HUES6 (cell line): ENCODE results near the gene UBE3C.
"Not testable (repeated sequence)": the region's sequence is repeated elsewhere in the genome, so short reads cannot be mapped to it uniquely, and the experiment has no call there.

Experiments
- H3K27ac ChIP-seq: 2 replicates; pipeline ENCODE4 v1.7.0; 2013; ENCODE audit warnings: low read depth, mild to moderate bottlenecking, low read length, inconsistent platforms
- H3K27me3 ChIP-seq: 2 replicates; pipeline ENCODE4 v1.6.1; 2013; ENCODE audit warnings: low read length; ENCODE audit not compliant: control insufficient read depth, insufficient read depth
- H3K36me3 ChIP-seq: 2 replicates; pipeline ENCODE4 v1.6.1; 2013; ENCODE audit warnings: low read length; ENCODE audit not compliant: control insufficient read depth, insufficient read depth
- H3K4me1 ChIP-seq: 2 replicates; pipeline ENCODE4 v1.6.1; 2013; ENCODE audit warnings: low read length; ENCODE audit not compliant: control insufficient read depth, insufficient read depth
- H3K4me3 ChIP-seq: 2 replicates; pipeline ENCODE4 v1.5.1; 2013; ENCODE audit warnings: low read depth, low read length
- H3K9ac ChIP-seq: one replicate; pipeline ENCODE4 v1.6.1; 2013; ENCODE audit warnings: mild to moderate bottlenecking, low read length
- H3K9me3 ChIP-seq: 2 replicates; pipeline ENCODE4 v1.6.1; 2013; ENCODE audit warnings: low read depth, low read length; ENCODE audit not compliant: control insufficient read depth, insufficient read depth

The UBE3C gene

DNA sequence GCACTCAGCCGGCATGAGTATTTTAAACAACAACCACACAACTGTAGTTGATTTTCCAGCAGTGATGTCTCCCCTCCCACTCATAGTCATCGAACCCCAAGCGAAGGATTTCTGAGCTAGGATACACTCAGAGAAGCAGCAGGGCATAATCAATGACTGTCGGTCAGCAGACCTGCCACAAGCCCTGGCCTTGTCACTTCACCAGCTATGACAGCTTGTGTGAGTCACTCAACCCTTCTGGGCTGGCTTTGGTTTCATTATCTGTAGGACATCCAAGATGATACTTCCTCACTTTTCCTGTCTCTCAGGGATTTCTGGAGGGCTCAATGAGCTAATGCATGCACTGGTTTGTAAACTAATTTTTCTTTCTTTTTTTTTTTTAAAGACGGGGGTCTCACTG lies 22.0 kb upstream of the UBE3C start:
- no peaks in the 10 kb centered on the region for H3K4me1 ChIP-seq

DNA sequence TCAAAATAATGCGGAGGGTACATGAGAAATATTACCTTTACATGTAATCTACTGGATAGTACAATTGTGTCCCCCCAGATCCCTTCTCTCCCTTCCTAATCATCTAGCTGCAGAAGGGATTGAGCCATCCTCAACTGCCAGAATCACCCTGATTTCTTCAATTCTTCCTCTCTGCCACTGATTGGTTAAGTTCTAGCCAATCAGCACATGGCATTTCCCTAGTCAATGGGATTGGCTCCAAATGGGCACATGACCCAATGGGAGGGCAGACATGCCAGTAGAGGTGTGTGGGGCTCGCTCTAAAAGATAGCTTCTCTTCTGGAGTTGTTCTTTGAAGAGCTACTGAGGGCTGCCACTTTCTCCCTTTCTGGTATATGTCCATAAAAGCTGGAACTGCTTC lies 20.9 kb upstream of the UBE3C start:
- H3K4me3 ChIP-seq = no peak overlapping the region
- no peak overlapping the region for H3K27ac ChIP-seq
- no peaks in the 10 kb centered on the region for H3K36me3 ChIP-seq
- no peaks in the 10 kb centered on the region for H3K27me3 ChIP-seq
- no peaks in the 10 kb centered on the region for H3K4me1 ChIP-seq
- no peak overlapping the region for H3K9ac ChIP-seq
- peaks cover 12% of the 10 kb centered on the region for H3K9me3 ChIP-seq

More for the DNA sequence above, 22.0 kb upstream of the UBE3C start:
- Histone ChIP-seq H3K4me3 (no peak overlapping the region), H3K9me3 (peaks cover 16% of the 10 kb centered on the region), H3K36me3 (no peaks in the 10 kb centered on the region), H3K27ac (no peak overlapping the region), H3K27me3 (no peaks in the 10 kb centered on the region), H3K9ac (no peak overlapping the region)

DNA sequence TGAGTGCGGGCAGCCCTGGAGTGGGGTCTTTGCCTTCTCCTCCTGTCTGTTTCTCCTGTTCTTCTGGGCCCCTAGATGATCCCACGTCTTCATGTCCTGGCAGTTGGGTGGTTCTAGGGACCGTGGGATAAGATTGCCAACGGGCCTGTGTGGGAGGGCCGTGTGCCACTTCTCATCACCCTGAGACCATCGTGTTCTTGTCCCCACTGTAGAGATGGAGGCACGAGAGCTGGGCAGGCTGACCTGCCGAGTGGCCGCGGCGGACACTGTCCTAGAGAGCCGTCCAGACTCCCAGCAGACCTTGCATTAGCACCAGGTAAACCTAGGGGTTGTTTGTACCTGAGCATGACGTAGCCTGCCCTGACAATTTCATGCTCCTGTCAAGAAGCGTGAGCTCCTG lies 18.5 kb upstream of the UBE3C start:
- Histone ChIP-seq H3K4me1 (no peaks in the 10 kb centered on the region), H3K36me3 (no peaks in the 10 kb centered on the region), H3K9me3 (peaks cover 5% of the 10 kb centered on the region; the same call in 1 of the 2 replicates), H3K27me3 (no peaks in the 10 kb centered on the region), H3K9ac (no peak overlapping the region), H3K4me3 (no peak overlapping the region), H3K27ac (no peak overlapping the region)

DNA sequence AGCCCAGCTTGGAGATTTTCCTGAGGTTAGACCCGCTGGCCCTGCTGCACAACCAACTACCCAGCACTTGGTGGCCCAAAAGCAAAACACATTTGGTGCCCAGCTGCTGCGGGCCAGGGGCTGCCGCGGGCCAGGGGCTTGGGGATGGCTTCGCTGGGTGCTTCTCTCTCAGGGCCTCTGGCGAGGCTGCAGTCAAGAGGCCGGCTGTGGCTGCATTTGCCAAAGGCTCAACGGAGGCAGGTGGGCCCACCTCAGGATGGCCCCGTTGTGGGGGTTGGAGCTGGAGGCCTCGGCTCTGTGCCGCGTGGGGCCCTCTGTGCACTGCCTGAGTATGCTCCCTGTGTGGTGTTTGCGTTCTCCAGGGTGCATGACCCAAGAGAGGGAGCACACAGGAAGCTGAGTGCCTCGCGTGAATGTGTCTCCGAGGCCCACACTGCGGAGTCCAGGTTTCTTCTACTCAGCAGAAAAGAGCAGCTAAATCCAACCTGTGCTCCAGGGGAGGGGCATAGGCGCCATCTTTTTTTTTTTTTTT lies 17.5 kb upstream of the UBE3C start:
- Histone ChIP-seq H3K9ac (no peak overlapping the region), H3K27ac (no peak overlapping the region), H3K9me3 (peaks cover 5% of the 10 kb centered on the region; the same call in 1 of the 2 replicates), H3K4me3 (no peak overlapping the region), H3K4me1 (no peaks in the 10 kb centered on the region), H3K36me3 (no peaks in the 10 kb centered on the region), H3K27me3 (no peaks in the 10 kb centered on the region)

DNA sequence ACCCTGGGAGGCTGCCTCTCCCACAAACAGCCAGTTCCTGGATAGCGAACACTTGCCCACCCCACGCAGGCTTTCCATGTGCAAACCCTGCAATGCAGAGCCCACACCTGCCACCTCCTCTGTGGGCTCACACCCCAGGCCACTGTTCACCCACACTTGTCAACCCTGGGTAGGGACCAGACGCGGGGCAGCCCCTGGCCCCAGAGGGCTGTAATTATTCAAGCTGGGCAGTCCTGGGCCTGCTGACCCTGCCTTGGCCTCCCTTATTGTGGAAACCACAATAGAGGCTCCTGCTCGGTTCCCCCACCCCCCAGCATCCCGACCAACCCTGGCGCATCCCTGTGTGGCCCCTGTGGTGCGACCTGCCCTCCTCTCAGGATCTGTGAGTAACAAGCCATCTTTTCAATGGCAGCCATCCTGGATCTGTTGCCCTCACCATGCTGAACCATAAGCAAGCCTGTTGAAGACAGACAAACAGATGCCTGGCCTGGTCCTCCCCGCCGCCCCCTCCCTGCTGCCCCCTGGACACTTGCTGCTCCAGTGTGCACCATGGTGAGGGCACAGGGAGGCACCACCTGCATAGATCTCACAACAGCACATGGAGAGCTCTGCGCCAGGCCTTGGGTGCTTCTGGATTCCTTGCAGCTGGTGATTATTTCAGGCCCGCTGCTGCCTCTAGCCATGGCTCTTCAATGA lies 15.8 kb upstream of the UBE3C start:
- Histone ChIP-seq H3K9ac (no peak overlapping the region), H3K4me3 (no peak overlapping the region), H3K27me3 (no peaks in the 10 kb centered on the region), H3K4me1 (no peaks in the 10 kb centered on the region), H3K36me3 (no peaks in the 10 kb centered on the region), H3K9me3 (peaks cover 1% of the 10 kb centered on the region; the same call in 1 of the 2 replicates), H3K27ac (no peak overlapping the region)

DNA sequence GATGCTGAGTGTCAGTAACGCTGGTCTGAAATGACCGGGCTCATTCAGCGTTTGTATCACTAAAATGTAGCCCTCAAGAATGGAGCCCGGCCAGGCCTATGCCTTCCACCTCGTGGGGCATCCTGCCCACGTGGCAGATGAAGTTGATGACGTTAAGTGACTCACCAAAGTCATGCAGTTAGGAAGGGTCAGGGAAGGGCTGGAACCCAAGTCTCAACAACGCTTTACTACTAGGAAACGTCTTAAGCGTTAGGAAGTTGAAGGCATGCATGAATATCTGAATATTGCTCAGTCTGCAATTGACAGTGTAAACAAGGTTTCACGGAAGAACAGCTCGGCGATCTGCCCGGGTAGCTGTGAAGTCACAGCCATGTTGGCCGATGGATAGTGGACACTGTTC lies 14.0 kb upstream of the UBE3C start:
- Histone ChIP-seq H3K9ac (no peak overlapping the region), H3K36me3 (no peaks in the 10 kb centered on the region), H3K4me1 (no peaks in the 10 kb centered on the region), H3K27ac (no peak overlapping the region), H3K9me3 (no peaks in the 10 kb centered on the region), H3K27me3 (no peaks in the 10 kb centered on the region), H3K4me3 (no peak overlapping the region)

DNA sequence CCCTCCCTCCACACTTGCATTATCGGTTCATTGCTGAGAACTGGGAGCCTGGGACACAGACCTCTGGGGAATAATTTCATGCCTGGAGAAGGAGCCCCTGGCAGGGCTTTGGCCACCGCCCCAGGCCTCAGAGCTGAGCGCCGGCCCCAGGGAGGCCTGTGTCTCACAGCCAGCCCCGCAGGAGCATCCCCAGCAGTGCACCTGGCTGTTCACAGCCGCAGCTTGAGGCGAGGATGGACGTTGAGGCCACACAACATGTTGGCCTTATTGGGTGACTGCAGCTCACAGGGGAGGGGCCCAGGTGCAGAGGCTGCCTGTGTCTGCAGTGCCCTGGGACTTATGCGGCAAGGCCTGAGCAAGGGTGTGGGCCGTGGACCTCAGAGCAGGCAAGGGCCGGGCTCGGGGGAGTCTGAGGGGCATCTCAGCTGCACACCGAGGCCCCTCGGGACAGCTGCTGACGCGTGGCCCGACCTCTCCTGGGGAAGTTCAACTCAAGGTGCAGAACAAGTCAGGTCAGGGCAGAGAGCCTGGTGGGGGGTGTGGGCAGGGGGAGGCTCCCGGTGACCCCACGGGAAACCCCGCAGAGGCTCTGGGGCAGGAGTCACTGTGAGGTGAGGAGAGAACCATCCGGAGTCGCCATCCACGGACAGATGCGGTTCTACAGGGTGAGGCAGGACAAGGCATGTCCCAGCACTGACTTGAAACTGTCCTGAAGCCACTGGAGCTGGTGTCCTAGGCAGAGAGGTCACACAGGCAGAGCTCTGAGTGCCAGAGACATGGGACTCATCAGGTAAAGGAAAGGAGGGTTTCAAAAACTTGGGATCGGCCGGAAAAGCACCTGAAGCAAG lies 13.1 kb upstream of the UBE3C start:
- Histone ChIP-seq H3K9me3 (no peaks in the 10 kb centered on the region), H3K27me3 (no peaks in the 10 kb centered on the region), H3K27ac (no peak overlapping the region), H3K4me3 (no peak overlapping the region), H3K4me1 (no peaks in the 10 kb centered on the region), H3K36me3 (no peaks in the 10 kb centered on the region), H3K9ac (no peak overlapping the region)

DNA sequence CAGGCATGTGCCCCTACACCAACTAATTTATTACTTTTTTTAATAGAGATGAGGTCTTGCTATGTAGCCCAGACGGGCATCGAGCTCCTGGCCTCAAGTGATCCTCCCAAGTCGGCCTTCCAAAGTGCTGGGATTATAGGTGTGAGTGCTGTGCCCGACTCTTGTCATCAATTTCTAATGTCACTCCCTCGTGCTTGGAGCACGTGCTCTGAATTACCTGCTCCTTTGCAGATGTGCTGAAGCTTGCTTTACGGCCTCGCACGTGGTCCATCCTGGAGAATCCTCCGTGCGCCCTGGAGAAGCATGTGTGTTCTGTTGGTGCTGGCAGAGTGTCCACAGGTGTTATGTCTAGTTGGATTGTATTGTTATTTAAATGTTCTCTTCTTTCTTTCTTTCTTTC lies 11.8 kb upstream of the UBE3C start:
- Histone ChIP-seq H3K4me3 (no peak overlapping the region), H3K4me1 (no peaks in the 10 kb centered on the region), H3K27ac (no peak overlapping the region), H3K36me3 (no peaks in the 10 kb centered on the region), H3K9me3 (no peaks in the 10 kb centered on the region), H3K9ac (no peak overlapping the region), H3K27me3 (no peaks in the 10 kb centered on the region)

DNA sequence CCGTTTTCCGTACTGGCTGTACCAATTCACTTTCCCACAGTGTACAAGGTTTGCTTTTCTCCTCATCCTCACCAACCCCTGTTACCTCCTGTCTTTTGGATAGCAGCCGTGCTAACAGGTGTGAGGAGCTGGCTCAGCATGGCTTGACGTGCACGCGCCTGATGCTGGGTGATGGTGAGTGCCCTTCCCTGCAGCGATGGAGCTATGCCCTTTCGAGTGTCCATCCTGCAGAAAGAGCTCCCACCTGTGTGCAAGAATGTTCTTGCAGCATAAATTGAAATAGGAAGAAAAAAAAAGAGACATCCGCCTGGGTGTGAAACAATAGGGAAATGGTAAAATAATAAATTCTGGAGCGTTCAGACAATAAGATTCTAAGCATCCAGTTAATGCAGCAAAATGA lies 9.5 kb upstream of the UBE3C start:
- Histone ChIP-seq H3K9ac (no peak overlapping the region), H3K27ac (no peak overlapping the region), H3K9me3 (no peaks in the 10 kb centered on the region), H3K36me3 (no peaks in the 10 kb centered on the region), H3K27me3 (no peaks in the 10 kb centered on the region), H3K4me1 (no peaks in the 10 kb centered on the region), H3K4me3 (no peak overlapping the region)

DNA sequence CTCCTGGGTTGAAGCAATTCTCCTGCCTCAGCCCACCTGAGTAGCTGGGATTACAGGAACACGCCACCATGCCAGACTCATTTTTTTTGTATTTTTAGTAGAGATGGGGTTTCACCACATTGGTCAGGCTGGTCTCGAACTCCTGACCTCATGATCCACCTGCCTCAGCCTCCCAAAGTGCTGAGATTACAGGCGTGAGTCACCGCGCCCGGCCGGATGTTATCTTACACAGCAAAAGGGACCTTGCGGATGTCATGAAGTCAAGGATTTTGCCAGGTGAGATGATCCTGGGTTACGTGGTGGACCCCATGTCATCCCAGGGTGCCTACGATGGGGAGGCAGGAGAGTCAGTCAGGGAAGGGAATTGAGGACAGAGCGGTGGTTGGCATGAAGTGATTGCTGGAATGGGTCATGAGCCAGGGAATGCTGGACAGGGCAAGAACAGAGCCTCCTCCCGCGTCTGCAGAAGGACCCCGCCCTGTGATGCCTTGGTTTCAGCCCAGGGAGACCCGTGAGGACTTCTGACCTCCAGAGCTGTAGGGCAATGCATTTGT lies 8.7 kb upstream of the UBE3C start:
- Histone ChIP-seq H3K4me1 (no peaks in the 10 kb centered on the region), H3K27me3 (no peaks in the 10 kb centered on the region), H3K9me3 (no peaks in the 10 kb centered on the region), H3K27ac (no peak overlapping the region), H3K36me3 (no peaks in the 10 kb centered on the region), H3K9ac (no peak overlapping the region), H3K4me3 (no peak overlapping the region)

DNA sequence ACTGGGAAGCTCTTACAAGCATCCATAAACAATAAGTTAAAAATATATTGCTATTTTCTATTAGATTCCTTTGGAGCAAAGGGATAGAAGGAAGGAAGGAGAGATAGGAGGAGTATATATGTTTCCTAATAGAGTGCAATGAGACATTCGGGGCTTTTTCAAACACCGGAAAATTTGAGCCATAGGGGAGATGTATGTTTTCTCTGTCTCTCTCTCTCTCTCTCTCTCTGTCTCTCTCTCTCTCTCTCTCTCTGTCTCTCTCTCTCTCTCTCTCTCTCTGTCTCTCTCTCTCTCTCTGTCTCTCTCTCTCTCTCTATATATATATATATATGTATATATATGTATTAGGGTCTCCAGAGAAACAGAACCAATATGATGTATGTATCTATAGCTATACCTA lies 7.9 kb upstream of the UBE3C start:
- H3K27ac ChIP-seq, H3K4me3 ChIP-seq, H3K4me1 ChIP-seq, H3K36me3 ChIP-seq, H3K27me3 ChIP-seq, H3K9me3 ChIP-seq, H3K9ac ChIP-seq: not testable (repeated sequence)
